Measurements from ENCODE around the gene AMER2. TPM values are rescaled to one million over a fixed set of nuclear protein-coding genes. Genes with fewer than 3 reads are reported as not detected.

The AMER2 gene
- total RNA-seq, 4 donors from 2014 or later, result 0.05 to 0.32 (median 0.13) TPM; not detected in 1

GRCh38 chr13:25177636-25178035 is 5.5 kb upstream of the AMER2 start:
- H3K36me3 ChIP-seq, result no peaks in the 10 kb centered on the region
- no peak overlapping the region for H3K27ac ChIP-seq
- WGBS, result 81% methylated on average over 5 of the region's 5 CpGs
- H3K9me3 ChIP-seq, result no peaks in the 10 kb centered on the region
- H3K4me1 ChIP-seq, result no peaks in the 10 kb centered on the region
- no peak for DNase-seq (ENCODE audit: low spot score in 2 of 2)
- H3K4me3 ChIP-seq, result no peak overlapping the region
- peaks cover 44% of the 10 kb centered on the region for H3K27me3 ChIP-seq
- TF ChIP-seq, protein P1, sequence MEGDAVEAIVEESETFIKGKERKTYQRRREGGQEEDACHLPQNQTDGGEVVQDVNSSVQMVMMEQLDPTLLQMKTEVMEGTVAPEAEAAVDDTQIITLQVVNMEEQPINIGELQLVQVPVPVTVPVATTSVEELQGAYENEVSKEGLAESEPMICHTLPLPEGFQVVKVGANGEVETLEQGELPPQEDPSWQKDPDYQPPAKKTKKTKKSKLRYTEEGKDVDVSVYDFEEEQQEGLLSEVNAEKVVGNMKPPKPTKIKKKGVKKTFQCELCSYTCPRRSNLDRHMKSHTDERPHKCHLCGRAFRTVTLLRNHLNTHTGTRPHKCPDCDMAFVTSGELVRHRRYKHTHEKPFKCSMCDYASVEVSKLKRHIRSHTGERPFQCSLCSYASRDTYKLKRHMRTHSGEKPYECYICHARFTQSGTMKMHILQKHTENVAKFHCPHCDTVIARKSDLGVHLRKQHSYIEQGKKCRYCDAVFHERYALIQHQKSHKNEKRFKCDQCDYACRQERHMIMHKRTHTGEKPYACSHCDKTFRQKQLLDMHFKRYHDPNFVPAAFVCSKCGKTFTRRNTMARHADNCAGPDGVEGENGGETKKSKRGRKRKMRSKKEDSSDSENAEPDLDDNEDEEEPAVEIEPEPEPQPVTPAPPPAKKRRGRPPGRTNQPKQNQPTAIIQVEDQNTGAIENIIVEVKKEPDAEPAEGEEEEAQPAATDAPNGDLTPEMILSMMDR (IDR thresholded peaks at IDR 0.05), result no peak
- TF ChIP-seq EP300 (IDR thresholded peaks at IDR 0.05) (no peak), POLR2AphosphoS5 (IDR thresholded peaks at IDR 0.05) (no peak), POLR2A (IDR thresholded peaks at IDR 0.05) (no peak)

- no peaks in the 10 kb centered on the region for H3K9me3 ChIP-seq
- 63% methylated on average over 1 of the region's 1 CpG for WGBS
- no peaks in the 10 kb centered on the region for H3K36me3 ChIP-seq
- H3K27ac ChIP-seq, result no peak overlapping the region
- TF ChIP-seq EP300 (IDR thresholded peaks at IDR 0.05), result no peak
- no peak for TF ChIP-seq POLR2AphosphoS5 (IDR thresholded peaks at IDR 0.05)
- TF ChIP-seq, protein P1 (IDR thresholded peaks at IDR 0.05), result no peak
- H3K4me3 ChIP-seq, result no peak overlapping the region
- H3K4me1 ChIP-seq, result peaks cover 3% of the 10 kb centered on the region
- peaks cover 51% of the 10 kb centered on the region for H3K27me3 ChIP-seq
- DNase-seq (ENCODE audit: low spot score in 2 of 2), result no peak
Observed at GRCh38 chr13:25177012-25177411, 4.9 kb upstream of the AMER2 start.

DNA sequence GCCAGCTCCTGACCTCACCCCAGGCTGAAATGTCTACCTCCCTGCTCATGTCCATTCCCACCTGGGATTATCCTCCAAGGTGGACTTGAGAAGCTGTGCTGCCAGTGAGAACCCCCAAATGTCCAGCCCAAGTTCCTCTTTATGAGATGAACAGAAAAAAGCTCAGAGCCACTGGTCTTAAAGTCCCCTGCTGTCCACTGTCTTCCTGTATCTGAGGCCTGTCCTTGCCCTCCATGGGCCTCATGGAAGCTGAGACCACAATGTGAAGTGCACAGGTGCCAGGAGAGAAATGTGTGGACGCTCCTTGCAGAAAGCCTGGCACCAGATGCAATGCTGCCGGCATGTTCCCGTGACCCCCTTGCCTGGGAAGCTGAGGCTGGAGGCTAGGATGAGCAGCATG is 3.3 kb upstream of the AMER2 start:
- no peak overlapping the region for H3K4me3 ChIP-seq
- H3K4me1 ChIP-seq, result peaks cover 19% of the 10 kb centered on the region
- 98% methylated on average over 3 of the region's 3 CpGs for WGBS
- H3K27me3 ChIP-seq, result peaks cover 67% of the 10 kb centered on the region
- no peaks in the 10 kb centered on the region for H3K36me3 ChIP-seq
- TF ChIP-seq EP300 (IDR thresholded peaks at IDR 0.05) (no peak), POLR2AphosphoS5 (IDR thresholded peaks at IDR 0.05) (no peak), POLR2A (IDR thresholded peaks at IDR 0.05) (no peak)
- TF ChIP-seq, protein P1 (IDR thresholded peaks at IDR 0.05), result no peak
- H3K9me3 ChIP-seq, result no peaks in the 10 kb centered on the region
- no peak for DNase-seq (ENCODE audit: low spot score in 2 of 2)
- H3K27ac ChIP-seq, result no peak overlapping the region

DNA sequence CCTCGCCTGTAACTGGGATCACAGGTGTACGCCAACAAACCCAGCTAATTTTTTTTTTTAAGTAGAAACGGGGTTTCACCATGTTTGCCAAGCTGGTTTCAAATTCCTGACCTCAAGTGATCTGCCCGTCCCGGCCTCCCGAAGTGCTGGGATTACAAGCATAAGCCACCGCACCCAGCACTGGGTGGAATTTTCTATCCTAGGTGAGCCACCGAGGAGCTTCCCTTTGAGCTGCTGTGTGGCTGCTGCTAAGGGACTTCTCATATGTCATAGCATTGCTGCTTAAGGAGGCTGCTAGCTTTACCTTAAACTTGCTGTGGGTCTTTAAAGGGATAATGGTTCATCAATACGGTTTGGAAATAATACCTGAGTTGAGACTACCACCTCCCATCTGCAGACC is 2.9 kb upstream of the AMER2 start:
- H3K4me1 ChIP-seq, result peaks cover 19% of the 10 kb centered on the region
- H3K27ac ChIP-seq, result no peak overlapping the region
- peaks cover 70% of the 10 kb centered on the region for H3K27me3 ChIP-seq

GRCh38 chr13:25174304-25174703 is 2.2 kb upstream of the AMER2 start:
- WGBS, result 63% methylated on average over 4 of the region's 4 CpGs
- H3K36me3 ChIP-seq, result no peaks in the 10 kb centered on the region
- no peak for DNase-seq (ENCODE audit: low spot score in 2 of 2)
- H3K27ac ChIP-seq, result no peak overlapping the region
- no peak overlapping the region for H3K4me3 ChIP-seq
- TF ChIP-seq POLR2A (IDR thresholded peaks at IDR 0.05) (no peak), EP300 (IDR thresholded peaks at IDR 0.05) (no peak), POLR2AphosphoS5 (IDR thresholded peaks at IDR 0.05) (no peak)
- TF ChIP-seq, protein P1 (IDR thresholded peaks at IDR 0.05), result no peak
- H3K9me3 ChIP-seq, result no peaks in the 10 kb centered on the region
- peaks cover 70% of the 10 kb centered on the region for H3K27me3 ChIP-seq
- H3K4me1 ChIP-seq, result peaks cover 19% of the 10 kb centered on the region

More for the DNA sequence above, 2.9 kb upstream of the AMER2 start:
- no peaks in the 10 kb centered on the region for H3K9me3 ChIP-seq
- no peak for DNase-seq (ENCODE audit: low spot score in 2 of 2)
- no peaks in the 10 kb centered on the region for H3K36me3 ChIP-seq
- no peak for TF ChIP-seq EP300 (IDR thresholded peaks at IDR 0.05)
- TF ChIP-seq, protein P1 (IDR thresholded peaks at IDR 0.05), result no peak
- TF ChIP-seq POLR2A (IDR thresholded peaks at IDR 0.05), result no peak
- TF ChIP-seq POLR2AphosphoS5 (IDR thresholded peaks at IDR 0.05), result no peak
- no peak overlapping the region for H3K4me3 ChIP-seq
- WGBS, result 75% methylated on average over 9 of the region's 9 CpGs
